GM18520 (cell line): ENCODE data around the gene MLLT6.

Experiments used
- ATAC-seq: cut with Tn5 transposase; IDR thresholded peaks from one replicate; pipeline ENCODE4 v1.9.1; 2021; ENCODE audit not compliant: unreplicated experiment

Gene MLLT6

GRCh38 chr17:38753071-38753506, 48.0 kb downstream of the MLLT6 start:
- no peak for ATAC-seq

GRCh38 chr17:38761612-38762011, 56.5 kb downstream of the MLLT6 start:
- no peak for ATAC-seq

GRCh38 chr17:38762231-38762630, 57.2 kb downstream of the MLLT6 start:
- ATAC-seq = no peak

- ATAC-seq = no peak
These were observed 61.3 kb downstream of the MLLT6 start for GRCh38 chr17:38766341-38766740.

- no peak for ATAC-seq
These were observed 63.3 kb downstream of the MLLT6 start for GRCh38 chr17:38768417-38768816.

GRCh38 chr17:38773258-38773657, 68.2 kb downstream of the MLLT6 start:
- no peak for ATAC-seq

GRCh38 chr17:38777641-38778250, 72.7 kb downstream of the MLLT6 start:
- ATAC-seq = no peak
